Bronchial epithelial cell (primary cell): ENCODE measurements around the gene NFIC. TPM values are rescaled to one million over a fixed set of nuclear protein-coding genes. Genes with fewer than 3 reads are reported as not detected.

Source experiments
- DNase-seq: peaks from one replicate; pipeline ENCODE4 v3.0.0-alpha.2; 2010; ENCODE audit warnings: low read depth
- FAIRE-seq: peaks from 2 replicates; lab custom pipeline; 2011; peaks lifted over from hg19 to GRCh38; lab: Jason Lieb, UNC
- H3K27me3 ChIP-seq: 2 replicates; pipeline ENCODE4 v1.5.1; 2011; ENCODE audit warnings: low read length; ENCODE audit not compliant: control insufficient read depth, insufficient read depth
- H3K36me3 ChIP-seq: 2 replicates; pipeline ENCODE4 v1.5.1; 2011; ENCODE audit warnings: low read length; ENCODE audit not compliant: control insufficient read depth, insufficient read depth
- H3K4me3 ChIP-seq: 2 replicates; pipeline ENCODE4 v1.5.1; 2011; ENCODE audit warnings: mild to moderate bottlenecking, low read depth, low read length, control low read depth
- CTCF ChIP-seq: IDR thresholded peaks from 2 replicates; pipeline ENCODE4 v1.5.1; 2011; ENCODE audit warnings: mild to moderate bottlenecking, moderate library complexity, low read length, control low read depth, inconsistent platforms; ENCODE audit not compliant: insufficient read depth, severe bottlenecking
- total RNA-seq: library from RNA; depleted of rRNA; stranded (reverse); fragments of >200 nt; gene quantifications from 2 replicates; pipeline ENCODE4 v1.2.1, GENCODE V29; 2014

NFIC gene
- total RNA-seq, 1 donor from 2014 or later: 17.6 TPM

- FAIRE-seq (no peak), DNase-seq (no peak)
- TF ChIP-seq CTCF: no peak
- Histone ChIP-seq H3K4me3 (no peak overlapping the region), H3K36me3 (peaks cover 5% of the 10 kb centered on the region), H3K27me3 (no peaks in the 10 kb centered on the region)
Observed at GRCh38 chr19:3408996-3409345, 42.6 kb downstream of the NFIC start.

DNA sequence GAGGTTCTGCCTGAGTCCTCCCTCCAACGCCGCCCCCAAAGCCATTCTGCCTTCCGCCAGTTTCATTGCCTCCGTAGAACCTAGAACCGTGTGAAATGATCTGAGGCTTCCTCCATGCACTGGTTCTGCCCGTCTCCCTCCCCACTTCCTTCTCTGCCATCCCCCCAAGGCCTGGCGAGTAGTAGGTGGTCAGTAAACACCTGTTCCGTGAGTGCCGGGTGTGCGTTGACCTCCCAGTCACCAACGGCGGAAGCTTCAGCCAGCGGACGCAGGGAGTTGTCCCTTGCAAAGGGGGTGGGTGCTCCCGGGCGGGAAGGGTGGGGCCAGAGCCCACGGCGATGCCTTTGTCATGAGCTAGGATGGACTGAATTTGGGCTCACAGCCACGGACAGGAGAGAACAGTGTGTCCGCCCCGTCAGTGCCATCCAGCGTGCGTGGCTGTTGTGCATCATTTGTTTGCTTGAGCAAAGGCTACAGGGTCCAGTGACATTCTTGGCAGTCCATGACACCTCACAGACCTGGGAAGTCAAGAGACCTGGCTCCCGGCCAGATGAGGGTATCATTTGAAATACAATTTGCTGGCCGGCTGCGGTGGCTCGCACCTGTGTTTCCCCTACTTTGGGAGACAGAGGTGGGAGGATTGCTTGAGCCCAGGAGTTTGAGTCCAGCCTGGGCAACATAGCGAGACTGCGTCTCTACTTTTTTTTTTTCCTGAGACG lies 43.1 kb downstream of the NFIC start:
- no peak for DNase-seq
- no peak for TF ChIP-seq CTCF
- peaks cover 5% of the 10 kb centered on the region for H3K36me3 ChIP-seq
- H3K4me3 ChIP-seq: no peak overlapping the region
- no peak for FAIRE-seq
- H3K27me3 ChIP-seq: no peaks in the 10 kb centered on the region

- Histone ChIP-seq H3K27me3 (no peaks in the 10 kb centered on the region), H3K36me3 (peaks cover 3% of the 10 kb centered on the region), H3K4me3 (no peak overlapping the region)
- no peak for DNase-seq
- FAIRE-seq: no peak
- TF ChIP-seq CTCF: no peak
Observed at GRCh38 chr19:3411636-3412035, 45.3 kb downstream of the NFIC start.

DNA sequence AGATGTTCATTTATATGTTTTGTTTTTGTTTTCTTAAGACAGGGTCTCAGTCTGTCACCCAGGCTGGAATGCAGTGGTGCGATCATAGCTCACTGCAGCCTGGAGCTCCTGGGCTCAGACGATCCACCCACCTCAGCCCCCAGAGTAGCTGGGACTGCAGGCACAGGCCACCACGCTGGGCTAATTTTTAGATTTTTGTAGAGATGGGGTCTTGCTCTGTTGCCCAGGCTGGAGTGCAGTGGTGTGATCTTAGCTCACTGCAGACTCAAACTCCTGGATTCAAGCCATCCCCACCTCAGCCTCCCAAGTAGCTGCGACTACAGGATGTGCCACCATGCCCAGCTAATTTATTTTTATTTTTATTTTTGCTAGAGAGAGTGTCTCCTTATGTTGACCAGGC lies 45.7 kb downstream of the NFIC start:
- Histone ChIP-seq H3K27me3 (no peaks in the 10 kb centered on the region), H3K36me3 (peaks cover 3% of the 10 kb centered on the region), H3K4me3 (no peak overlapping the region)
- no peak for TF ChIP-seq CTCF
- DNase-seq: no peak
- no peak for FAIRE-seq

GRCh38 chr19:3413796-3414327 lies 47.5 kb downstream of the NFIC start:
- DNase-seq (no peak), FAIRE-seq (no peak)
- Histone ChIP-seq H3K36me3 (peaks cover 4% of the 10 kb centered on the region), H3K4me3 (no peak overlapping the region), H3K27me3 (no peaks in the 10 kb centered on the region)
- TF ChIP-seq CTCF: no peak

- H3K27me3 ChIP-seq: no peaks in the 10 kb centered on the region
- H3K36me3 ChIP-seq: peaks cover 4% of the 10 kb centered on the region
- DNase-seq: no peak
- H3K4me3 ChIP-seq: no peak overlapping the region
- no peak for TF ChIP-seq CTCF
- no peak for FAIRE-seq
Observed at GRCh38 chr19:3415695-3416094, 49.3 kb downstream of the NFIC start.
